ENCODE data around the gene TPBGL. TPM values are rescaled to one million over a fixed set of nuclear protein-coding genes. Genes with fewer than 3 reads are reported as not detected.
A peak's percentile ranks its signal among the peaks of the same experiment; 100 is the strongest.

Gene TPBGL
- total and polyA plus RNA-seq, 2 experiments from 2014 or later = 0.08 to 0.21 TPM

DNA sequence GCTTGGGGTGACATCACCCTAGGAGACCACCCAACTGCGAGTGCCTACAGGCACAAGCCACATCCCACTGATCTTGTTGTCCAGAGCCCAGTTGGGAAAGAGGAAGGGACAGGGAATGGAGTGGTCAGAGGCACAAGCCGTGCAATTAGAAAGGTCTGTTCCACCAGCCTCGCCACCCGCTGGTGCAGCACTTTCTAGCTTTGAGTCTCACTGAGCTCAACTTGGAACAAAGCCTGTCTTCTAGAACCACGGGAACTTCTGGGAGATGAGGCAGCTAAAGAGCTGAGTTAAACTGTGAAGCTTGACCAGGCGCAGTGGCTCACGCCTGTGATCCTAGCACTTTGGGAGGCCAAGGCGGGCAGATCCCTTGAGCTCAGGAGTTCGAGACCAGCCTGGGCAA is 29.3 kb downstream of the TPBGL start (continued):
- TF ChIP-seq, protein P1, sequence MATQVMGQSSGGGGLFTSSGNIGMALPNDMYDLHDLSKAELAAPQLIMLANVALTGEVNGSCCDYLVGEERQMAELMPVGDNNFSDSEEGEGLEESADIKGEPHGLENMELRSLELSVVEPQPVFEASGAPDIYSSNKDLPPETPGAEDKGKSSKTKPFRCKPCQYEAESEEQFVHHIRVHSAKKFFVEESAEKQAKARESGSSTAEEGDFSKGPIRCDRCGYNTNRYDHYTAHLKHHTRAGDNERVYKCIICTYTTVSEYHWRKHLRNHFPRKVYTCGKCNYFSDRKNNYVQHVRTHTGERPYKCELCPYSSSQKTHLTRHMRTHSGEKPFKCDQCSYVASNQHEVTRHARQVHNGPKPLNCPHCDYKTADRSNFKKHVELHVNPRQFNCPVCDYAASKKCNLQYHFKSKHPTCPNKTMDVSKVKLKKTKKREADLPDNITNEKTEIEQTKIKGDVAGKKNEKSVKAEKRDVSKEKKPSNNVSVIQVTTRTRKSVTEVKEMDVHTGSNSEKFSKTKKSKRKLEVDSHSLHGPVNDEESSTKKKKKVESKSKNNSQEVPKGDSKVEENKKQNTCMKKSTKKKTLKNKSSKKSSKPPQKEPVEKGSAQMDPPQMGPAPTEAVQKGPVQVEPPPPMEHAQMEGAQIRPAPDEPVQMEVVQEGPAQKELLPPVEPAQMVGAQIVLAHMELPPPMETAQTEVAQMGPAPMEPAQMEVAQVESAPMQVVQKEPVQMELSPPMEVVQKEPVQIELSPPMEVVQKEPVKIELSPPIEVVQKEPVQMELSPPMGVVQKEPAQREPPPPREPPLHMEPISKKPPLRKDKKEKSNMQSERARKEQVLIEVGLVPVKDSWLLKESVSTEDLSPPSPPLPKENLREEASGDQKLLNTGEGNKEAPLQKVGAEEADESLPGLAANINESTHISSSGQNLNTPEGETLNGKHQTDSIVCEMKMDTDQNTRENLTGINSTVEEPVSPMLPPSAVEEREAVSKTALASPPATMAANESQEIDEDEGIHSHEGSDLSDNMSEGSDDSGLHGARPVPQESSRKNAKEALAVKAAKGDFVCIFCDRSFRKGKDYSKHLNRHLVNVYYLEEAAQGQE (IDR thresholded peaks at IDR 0.05; ENCODE audit: unreplicated experiment) = no peak
- TF ChIP-seq NANOG (IDR thresholded peaks at IDR 0.05; ENCODE audit: borderline replicate concordance) = no peak
- no peak for TF ChIP-seq CREB1 (CRISPR knock-in tag; IDR thresholded peaks at IDR 0.05; ENCODE audit: low read depth)
- no peak for TF ChIP-seq ZNF331 (CRISPR knock-in tag; IDR thresholded peaks at IDR 0.05; ENCODE audit: low read depth)
- no peak for TF ChIP-seq EZH2 (IDR thresholded peaks at IDR 0.05; ENCODE audit: low read depth, unreplicated experiment)
- TF ChIP-seq ETS1 (IDR thresholded peaks at IDR 0.05) = no peak
- TF ChIP-seq EZH2phosphoT487 (IDR thresholded peaks at IDR 0.05; ENCODE audit: unreplicated experiment) = no peak
- no peak for TF ChIP-seq JUNB (IDR thresholded peaks at IDR 0.05; ENCODE audit: unreplicated experiment)

- Histone ChIP-seq H3F3A (replicated peaks; ENCODE audit: low read depth) (no peaks in the 10 kb centered on the region), H3K79me2 (replicated peaks; ENCODE audit: insufficient read depth) (no peaks in the 10 kb centered on the region), H3K9me2 (ENCODE audit: insufficient read depth) (no peaks in the 10 kb centered on the region), H3K4me3 (no peak overlapping the region), H3K36me3 (ENCODE audit: insufficient read depth) (no peaks in the 10 kb centered on the region), H2AFZ (no peak overlapping the region), H4K20me1 (replicated peaks; ENCODE audit: insufficient read depth) (no peaks in the 10 kb centered on the region), H3K4me2 (no peak overlapping the region), H3K27ac (ENCODE audit: low read depth) (no peak overlapping the region), H3K27me3 (ENCODE audit: insufficient read depth) (no peaks in the 10 kb centered on the region), H3K4me1 (ENCODE audit: insufficient read depth) (no peaks in the 10 kb centered on the region)
- DNase-seq (ENCODE audit: low spot score) (peak; percentile 54), ATAC-seq (no peak; the same call in 2 of the 3 replicates)
- Mint-ChIP-seq H3K36me3 (ENCODE audit: low read depth) (peaks cover 51% of the 10 kb centered on the region), H3K9me3 (no peaks in the 10 kb centered on the region), H3K4me1 (peaks cover 11% of the 10 kb centered on the region), H3K4me3 (no peak overlapping the region), H3K27me3 (ENCODE audit: insufficient read depth, low read depth, poor library complexity) (peaks cover 4% of the 10 kb centered on the region), H3K27ac (no peak overlapping the region)
- no peak for TF ChIP-seq EZH2phosphoT487 (IDR thresholded peaks at IDR 0.05; ENCODE audit: unreplicated experiment)
- TF ChIP-seq, protein P2, sequence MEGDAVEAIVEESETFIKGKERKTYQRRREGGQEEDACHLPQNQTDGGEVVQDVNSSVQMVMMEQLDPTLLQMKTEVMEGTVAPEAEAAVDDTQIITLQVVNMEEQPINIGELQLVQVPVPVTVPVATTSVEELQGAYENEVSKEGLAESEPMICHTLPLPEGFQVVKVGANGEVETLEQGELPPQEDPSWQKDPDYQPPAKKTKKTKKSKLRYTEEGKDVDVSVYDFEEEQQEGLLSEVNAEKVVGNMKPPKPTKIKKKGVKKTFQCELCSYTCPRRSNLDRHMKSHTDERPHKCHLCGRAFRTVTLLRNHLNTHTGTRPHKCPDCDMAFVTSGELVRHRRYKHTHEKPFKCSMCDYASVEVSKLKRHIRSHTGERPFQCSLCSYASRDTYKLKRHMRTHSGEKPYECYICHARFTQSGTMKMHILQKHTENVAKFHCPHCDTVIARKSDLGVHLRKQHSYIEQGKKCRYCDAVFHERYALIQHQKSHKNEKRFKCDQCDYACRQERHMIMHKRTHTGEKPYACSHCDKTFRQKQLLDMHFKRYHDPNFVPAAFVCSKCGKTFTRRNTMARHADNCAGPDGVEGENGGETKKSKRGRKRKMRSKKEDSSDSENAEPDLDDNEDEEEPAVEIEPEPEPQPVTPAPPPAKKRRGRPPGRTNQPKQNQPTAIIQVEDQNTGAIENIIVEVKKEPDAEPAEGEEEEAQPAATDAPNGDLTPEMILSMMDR (conservative IDR thresholded peaks at IDR 0.05; ENCODE audit: low read depth in 2 of 2) = peak; percentile 62 to 64
Observed at GRCh38 chr11:75270896-75271418, 30.4 kb downstream of the TPBGL start.
